ENCODE data around the gene ABHD14A.
A peak's percentile ranks its signal among the peaks of the same experiment; 100 is the strongest.
"Not testable (repeated sequence)": the region's sequence is repeated elsewhere in the genome, so short reads cannot be mapped to it uniquely, and the experiment has no call there.

ABHD14A gene

DNA sequence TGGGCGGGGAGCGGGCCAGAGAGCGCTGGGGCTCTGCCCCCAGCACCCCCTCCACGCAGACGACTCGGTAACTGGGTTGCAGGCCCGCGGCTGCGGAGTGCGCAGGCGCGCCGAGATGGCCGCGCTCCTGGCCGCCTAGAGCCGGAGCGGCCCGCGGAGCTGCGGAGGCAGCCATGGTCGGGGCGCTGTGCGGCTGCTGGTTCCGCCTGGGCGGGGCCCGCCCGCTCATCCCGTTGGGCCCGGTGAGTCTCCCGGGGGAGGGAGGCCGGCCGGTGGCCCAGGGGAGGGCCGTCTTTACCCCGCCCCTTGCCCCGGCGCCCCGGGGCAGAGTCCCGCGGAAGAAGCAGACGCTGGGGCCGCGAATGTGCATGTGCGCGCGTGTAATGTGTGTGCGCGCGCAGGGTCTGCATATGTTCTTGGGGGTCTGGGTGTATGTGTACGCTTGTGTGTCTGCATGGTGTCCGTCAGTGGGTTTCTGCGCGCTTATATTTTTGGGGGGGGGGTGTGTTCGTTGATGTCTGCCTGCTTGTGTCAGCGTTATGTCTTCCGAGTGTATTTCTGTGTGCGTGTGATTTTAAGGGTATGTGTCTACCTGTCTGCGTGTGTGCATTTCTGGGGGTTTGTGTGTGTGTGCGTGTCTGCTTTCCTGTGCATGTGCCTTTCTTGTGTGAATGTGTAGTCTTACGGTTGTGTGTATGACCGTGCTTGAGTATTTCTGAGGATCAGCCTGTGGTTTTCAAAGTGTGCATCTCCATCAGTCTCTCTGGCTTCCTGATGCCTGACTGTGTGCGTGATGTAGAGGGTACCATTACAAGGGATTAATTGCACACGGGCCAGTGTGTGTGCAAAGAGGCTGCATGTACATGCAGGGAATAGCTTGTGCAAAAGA is at the start of gene ABHD14A:
ABHD14A (plus strand) TSS at position 102 of the 889 bp plus-strand sequence; CDS start at position 174, 72 bp downstream.
- peak; percentile 13 for DNase-seq

DNA sequence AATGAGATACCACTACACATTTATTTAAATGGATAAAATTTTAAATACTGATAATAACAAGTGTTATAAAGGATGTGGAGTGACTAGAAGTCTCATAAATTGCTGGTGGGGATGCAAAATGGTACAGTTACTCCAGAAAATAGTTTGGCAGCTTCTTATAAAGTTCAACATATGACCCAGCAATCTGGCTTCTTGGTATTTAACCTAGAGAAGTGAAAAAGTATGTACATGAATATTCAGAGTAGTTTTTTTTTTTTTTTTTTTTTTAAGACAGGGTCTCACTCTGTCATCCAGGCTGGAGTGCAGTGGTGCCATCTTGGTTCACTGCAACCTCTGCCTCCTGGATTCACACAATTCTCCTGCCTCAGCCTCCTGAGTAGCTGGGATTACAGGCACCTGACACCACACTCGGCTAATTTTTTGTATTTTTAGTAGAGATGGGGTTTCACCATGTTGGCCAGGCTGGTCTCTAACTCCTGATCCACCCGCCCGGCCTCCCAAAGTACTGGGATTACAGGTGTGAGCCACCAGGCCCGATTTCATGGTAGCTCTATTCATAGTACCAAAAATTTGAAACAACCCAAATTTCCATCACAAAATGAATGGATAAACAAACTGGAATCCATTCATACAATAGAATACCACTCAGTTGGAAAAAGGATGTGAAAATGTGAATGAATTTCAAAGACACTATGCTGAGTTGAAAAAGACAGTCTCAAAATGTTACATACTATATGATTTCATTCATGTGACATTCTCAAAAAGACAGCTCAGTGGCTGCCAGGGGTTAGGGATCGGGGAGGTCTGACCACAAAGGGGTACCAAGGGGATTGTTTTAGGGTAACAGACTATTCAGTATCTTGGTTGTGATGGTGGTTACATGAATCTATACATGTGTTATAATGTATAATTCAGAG is 47.5 kb upstream of the ABHD14A start:
- DNase-seq, result no peak

DNA sequence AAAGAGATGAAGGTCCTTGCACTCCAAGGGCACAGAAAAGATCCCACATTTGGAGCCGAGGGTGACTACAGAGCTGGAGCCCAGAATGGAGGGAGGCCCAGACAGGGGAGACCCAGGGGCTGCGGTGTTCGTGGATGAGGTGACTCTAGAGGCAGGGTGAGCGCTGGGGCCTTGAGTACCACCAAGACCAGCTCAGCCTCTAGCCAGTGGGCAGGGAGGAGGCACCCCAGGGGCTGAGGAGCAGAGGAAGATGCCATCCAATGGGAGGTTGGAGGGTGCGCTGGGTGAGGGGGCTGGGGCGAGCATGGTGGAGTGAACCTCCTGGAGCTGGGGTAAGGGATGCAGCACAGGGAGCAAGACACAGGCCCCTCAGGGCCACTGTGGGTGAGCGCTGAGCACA is 46.4 kb upstream of the ABHD14A start:
- no peak for DNase-seq

DNA sequence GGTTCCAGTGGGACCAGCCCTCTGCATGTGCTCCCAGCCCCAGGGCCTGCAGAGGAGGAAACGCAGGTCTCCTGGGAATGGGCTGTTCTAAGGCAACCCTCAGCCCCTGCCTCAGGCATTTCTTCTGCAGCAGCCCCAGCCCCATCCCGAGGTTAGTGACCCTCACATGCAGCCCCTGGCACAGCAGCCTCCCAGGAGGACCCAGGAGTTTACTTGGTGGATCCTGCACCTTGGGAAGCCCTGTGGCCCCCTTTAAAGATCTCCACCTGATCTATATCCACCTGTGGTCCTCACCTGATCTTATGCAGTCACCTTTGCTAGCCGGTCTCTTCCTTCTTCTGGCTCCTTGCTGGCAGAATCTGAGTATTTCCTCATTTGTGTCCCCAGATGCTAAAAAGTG is 45.9 kb upstream of the ABHD14A start:
- DNase-seq, result not testable (repeated sequence)

DNA sequence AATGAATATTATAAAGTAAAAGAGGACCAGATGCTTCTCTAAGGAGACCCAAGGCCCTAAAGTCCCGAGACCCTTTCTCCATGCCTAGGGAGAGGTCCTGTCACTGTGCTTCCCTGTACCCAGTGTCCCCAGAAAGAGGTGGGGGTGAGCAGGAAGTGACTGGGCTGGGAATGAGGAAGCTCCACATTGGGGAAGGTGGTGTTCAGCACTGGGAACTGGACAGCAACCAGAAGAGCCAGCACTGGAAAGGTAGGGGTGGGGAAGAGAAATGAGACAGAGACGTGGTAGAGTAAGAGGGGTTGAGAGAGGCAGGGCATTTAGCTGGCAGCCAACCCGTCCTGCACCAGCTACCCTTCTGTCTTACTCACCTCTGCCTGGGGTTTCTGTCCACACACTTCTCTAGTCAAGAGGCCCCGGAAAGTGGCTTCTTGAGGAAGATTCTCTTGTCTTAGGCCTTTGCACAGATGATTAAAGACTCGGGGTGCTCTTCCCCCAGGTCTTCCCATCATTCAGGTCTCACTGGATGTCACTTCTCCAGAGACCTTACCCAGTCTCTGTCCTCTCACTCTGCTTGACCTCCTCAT is 45.4 kb upstream of the ABHD14A start:
- DNase-seq, result no peak

DNA sequence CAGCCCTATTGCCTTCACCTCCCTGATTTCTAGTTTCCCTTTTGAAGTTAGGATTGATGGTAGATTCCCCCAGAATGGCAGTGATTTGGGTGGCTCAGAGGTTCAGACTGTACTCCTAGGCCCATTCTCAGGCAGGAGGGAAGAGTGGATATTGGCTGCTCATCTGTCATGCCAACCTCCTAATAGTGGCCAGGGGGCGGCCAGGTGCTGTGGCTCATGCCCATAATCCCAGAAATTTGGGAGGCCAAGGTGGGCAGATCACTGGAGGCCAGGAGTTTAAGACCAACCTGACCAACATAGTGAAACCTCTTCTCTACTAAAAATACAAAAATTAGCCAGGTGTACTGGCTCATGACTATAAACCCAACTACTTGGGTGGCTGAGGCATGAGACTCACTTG is 44.4 kb upstream of the ABHD14A start:
- DNase-seq, result no peak

DNA sequence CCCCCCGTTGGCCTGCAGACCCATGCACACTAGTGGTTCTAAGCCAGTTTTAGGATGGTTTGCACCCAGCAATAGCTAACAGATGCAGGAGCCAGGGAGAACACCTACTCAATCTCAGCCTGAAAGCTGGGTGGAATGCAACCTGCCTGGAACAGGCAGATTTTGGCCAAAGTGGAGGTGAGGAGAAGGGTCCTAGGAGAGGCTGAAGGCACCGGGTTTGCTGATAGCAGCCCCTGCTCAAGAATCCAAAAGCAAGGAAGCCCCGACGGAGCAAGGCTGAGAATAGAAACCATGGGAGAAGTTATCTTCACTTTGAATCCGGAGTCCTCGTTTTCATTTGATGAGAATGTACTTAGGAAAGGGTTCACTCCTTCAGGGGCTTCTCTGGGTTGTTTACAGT is 43.1 kb upstream of the ABHD14A start:
- DNase-seq, result no peak

DNA sequence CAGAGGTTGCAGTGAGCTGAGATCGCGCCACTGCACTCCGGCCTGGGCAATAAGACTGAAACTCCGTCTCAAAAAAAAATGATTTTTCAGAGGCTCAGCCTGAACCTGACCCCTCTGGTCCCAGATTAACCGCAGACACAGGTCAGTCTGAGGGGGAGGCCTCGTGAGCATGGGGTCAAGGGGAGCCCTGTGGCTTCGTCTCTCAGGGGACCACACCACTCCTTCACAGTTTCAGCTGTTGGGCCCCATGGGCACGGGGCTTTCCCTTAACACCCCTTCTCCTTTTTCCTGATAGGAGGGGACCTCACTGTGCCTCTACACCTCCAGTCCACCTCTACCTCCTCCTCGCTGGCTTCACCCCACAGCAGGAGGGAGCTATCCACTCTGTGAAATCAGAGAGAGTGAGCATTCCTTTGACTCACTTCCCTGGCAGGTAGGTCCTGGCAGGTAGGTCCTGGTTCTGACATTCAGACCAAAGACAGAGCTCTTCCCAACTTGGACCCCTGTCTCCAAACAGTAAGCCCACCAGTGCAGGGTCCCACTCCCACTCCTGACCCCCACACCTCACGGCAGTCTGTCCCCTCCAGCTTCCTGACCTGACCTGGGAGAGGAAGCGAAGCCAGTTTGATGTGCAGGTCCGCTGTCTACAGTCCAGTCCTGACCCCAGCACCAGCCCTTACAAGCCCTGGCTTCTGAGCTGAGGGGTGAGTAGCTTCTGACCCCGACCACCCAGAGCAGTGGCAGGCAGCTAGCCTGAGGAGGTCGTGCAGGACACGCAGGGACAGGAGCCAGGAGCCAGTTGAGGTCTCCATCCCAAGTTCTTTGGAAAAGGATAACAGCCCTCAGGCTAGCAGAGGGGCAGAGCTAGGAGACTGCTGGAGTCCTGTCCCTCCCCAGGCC is 42.1 kb upstream of the ABHD14A start:
- no peak for DNase-seq

DNA sequence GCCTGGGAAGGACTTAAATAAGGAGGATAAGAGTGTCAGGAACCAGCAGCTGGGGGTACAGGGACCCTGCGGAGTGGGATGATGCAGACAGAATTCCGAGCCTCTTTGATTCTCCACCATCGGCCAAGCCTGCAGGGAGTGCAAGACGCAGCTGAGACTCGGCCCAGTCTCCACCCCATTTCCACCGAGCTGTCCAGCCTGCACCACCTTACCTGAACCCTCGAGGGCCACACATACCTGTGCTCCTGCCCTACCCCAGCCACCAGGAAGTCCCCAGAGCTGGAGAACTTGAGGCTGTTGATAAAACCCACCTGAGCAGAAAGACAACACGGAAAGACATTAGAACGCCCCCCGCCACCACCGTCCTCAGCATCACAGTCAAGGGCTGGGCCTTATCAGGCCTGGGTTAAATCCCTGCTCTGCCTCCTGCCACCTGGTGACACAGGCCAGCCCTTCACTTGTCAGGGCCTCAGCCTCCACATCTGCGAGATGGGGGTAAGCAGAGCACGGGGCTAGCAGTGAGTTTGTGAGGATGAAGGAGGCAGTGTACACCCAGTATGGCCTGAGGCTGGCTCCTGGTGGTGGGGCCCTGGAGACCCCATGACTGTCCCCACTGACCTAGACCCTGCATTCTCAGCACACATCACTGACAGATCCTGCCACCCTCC is 41.3 kb upstream of the ABHD14A start:
- no peak for DNase-seq

DNA sequence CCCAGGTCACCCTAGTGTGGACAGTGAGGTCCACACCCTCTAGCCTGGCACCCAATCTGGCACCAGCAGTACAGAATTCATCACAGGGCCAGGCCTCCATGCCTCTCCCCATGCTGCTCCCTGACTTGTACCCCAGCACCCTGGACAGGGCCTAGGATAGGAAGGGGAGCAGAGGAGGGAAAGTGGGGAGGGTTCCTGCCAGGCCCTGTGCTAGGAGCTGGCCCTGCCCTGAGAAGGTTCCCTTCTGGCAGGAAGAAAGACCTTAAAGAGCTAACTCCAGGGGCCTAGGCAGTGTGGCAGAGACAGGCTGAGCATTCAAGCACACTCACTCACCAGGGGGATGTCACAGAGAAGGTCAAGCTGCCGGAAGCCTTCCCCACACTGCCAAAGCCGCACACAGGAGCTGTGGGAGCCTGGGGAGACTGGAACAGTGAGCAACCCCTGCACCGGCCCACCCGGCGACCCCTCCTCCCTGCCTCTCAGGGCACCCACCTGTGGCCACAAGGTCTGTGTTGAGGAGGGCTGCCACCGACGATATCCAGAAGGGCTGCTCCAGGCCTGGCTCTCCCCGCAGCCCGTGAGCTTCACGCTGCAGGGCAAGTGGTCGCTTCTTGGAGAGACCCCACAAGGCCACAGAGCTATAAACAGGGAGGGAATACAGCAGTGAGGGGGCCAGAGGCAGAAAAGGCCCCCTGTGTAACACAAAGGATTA is 40.6 kb upstream of the ABHD14A start:
- DNase-seq, result no peak

DNA sequence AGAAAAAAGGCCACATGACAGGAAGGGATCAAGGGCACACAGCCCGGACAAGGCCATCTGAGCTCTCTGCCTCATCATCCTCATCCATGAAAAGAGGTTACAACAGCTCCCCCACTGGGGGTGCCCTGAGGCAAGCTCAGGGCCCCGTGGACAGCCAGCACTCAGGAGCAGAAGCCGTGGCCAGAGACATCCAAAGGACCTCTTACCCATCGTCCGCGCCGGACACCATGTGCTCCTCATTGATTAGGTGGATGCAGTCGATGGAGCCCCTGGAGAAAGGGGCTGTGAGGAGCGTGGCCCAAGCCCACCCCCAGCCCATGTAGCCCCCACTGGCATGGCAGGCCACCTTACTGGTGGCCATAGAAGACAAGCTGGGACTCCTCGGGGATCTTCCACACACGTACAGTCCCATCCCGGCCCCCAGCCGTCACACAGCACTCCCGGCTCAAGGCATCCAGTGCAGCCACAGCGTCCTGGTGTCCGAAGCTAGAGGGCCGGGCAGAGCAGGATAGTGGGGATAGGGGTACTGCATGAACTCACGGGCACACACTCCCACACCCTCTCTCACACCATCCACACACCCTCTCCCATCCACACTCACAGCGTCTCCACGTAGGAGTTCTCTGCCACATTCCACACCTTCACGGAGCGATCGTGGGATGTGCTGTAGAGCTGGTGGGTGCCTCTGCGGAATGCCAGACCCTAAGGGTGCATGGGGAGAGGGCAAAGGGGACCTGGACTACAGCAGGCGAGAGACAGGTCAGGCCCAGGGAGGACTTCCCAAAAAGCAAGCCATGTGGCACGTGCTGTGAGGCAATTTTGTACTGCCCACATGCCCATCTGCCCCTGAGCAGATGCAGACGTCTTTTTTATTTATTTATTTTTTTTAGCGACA is 39.6 kb upstream of the ABHD14A start:
- no peak for DNase-seq

DNA sequence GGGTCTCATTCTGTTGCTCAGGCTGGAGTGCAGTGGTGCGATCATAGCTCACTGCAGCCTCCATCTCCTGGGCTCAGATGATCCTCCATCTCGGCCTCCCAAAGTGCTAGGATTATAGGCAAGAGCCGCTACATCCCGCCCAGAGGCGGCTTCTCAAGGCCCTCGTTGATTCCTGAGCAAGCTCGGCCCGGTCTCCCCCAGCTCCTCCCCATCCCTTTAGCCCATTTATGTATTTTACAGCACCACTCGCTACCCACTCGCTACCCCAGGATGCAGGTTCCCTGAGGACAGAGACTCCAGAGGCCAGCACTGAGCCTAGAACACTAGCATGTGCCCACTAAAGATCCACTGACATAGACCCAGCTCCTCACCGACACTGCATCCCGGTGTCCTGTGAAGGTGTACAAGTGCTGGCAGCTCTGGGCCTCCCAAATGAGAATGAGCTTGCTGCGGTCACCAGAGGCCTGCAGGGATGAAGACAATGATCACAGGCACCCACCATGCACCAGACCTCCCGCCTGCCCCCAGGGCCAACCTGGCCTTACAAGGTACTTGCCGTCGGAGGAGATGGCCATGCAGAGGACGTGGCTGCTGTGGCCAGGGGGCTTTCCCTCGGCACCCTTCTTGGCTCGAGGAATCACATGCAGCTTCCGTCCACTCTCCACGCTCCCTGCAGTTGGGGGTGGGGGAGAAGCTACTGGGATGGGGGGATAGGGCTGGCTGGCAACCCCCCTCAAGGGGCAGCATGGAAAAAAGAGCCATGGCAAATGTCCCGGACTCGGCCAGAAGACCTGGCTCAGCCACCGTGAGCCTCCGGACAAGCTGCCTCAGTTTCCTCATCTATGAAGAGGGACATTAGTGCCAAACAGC is 38.7 kb upstream of the ABHD14A start:
- no peak for DNase-seq

DNA sequence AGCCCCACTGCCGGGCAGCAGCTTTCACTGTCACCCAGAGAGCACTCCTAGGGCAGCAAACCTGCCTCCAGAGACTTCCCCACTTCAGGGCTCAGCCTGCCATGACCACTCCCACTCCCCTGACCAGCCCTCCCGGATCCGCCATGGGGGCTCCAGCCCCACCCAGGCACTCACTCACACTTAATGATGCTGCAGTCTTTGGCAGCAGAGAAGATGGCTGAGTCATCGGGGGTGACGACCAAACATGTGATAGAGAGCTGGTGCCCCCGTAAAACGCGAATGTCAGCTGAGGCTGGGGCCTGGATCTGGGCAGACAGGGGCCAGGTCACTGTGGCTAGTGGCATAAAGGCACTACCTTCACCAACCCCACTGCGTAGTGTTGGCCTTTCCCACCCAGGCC is 37.9 kb upstream of the ABHD14A start:
- DNase-seq, result no peak

DNA sequence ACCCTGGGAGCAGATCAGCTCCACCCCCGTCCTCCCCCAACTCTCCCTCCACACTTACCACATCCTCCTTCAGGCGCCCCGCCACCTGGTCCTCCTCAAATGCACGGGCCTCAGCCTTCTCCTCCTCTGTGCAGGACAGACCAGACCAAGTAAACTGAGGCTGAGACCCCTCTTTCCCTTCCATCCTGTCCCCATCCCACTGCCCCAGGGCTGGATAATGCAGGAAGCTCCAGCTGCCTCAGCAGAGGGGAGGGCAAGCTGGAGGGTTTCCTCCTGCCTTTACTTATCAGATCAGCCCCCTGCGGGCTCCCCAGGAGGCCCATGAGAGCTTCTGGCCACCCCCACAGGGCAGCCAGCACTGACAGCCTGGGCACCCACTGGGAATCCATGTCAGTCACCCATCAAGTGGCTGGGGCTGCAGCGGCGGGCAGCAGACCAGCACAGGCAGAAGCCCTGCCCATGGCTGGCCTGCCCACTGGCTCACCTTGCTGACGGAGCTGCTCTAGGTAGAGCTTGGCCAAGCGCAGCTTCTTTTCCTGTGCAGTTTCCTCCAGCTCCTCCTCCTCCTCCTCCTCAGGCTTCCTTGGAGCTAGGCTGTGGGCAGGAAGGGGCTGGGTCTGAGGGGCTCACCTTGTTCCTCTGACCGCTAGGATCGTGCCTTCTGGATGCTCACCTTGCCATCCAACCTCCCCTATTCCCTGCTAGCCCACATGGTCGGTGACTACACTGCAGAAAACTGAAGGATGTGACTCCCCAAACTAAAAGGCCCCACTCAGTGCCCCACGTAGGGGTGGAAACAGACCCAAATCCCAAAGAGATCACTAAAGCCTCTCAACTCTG is 37.0 kb upstream of the ABHD14A start:
- DNase-seq, result no peak

DNA sequence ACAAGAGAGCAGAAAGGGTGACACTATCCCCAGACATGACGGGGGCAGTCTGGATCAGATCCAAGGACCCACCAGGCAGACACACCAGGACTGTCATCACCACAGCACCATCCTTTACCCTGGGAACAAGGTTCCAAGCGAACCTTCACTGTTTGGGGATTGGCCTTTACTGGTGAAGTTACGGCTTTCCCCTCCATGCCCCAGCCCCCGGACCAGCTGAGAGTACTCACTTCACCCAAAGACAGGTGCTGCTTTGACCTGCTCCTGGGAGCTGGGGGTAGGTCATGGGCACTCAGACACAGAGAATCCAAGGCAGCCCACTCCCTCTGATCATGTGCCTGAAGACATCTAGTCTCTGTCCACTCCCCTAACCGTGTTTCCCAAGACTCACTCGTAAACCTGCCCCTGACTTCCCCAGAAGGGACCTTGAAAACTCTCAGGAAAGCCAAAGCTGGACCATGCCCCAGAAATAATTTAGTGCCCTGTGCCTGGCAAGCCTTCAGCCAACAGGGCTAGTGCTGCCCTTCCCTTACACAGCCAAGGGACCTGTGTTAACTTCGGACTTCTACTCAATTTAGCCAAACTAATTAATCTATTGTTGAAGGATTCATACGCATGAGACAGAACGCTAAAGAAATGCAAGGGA is 36.0 kb upstream of the ABHD14A start:
- DNase-seq, result no peak

DNA sequence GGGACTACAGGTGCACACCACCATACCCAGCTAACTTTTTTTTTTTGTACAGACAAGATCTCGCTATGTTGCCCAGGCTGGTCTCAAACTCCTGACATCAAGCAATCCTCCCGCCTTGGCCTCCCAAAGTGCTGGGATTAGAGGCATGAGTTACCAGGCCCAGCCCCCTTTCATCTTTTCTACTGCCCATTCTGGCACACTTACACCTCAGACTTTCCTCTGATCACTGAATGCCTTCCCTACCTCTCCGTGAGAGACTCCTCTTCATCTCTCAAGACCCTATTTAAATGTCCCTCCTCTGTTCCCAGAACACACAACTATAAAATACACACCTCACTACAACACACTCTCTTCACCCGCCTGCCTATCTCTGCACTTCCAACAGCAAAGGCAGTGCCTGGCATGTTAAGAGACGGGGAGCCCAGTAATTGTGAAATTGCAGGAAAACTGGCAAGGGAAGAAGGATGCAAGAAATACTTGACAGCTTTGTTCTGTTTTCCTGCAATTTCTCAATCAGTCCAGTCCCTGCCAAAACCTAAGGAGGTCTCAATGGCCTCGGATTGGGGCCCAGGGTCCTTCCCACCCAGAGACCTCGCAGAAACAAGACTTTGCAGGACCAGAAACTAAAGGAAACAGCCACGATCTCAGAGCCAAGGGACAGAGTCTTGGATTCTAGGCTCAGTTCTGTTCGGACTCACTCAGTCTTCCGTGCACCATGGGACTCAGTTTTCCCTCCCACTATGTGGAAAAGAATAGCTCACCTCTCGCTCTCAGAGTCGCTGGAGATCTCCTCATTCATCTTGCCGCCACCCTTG is 34.0 kb upstream of the ABHD14A start:
- no peak for DNase-seq

DNA sequence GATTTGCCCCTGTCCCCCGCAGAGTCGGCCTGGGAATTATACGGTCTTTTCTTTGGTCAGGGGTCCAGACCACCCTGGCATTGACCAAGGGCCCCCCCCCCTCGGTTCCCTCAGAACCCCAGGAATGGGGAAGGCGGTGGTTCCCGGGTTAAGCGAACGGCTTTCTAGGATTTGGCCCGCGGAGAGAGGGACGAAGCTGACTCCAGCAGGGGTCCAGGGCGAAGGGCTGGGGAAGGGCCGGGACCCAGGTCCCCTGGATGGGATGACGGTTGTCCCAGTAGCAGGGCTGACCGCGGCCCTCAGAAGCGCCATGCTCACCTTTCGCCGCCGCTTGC is 33.4 kb upstream of the ABHD14A start:
- no peak for DNase-seq

Data from NCI-H1092 (cell line).